ENCODE results near the gene NELL2.

DNA sequence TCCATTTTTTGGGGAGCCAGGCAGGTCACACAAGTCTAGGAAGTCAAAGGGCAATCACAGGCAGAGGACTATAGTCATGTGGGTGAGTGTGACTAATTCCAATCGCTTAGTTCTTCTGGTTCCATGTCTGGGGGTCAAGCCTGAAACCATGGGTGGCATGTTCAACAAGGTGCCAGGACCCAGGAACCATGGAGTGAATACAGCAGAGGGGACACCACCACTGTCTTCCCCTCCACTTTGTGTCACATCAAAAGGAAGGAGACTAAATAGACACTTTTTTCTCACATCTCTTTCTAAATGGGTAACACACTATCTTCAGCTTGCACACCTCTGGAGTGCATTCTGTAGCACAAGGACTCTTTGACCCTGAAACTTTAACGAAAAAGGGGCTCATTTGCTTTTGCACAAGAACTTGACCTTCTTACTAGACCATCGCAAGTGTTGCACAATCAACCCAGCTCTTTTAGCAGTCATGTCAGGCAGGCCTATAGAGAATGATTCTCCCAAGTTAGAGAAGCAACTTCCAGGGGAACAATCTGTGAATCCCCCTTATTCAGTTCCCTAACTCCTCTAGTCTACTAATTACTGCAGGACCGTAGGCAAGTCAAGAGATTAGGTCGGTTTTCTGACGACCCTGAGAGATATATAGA is 398.7 kb downstream of the NELL2 start:
- no peak for TF ChIP-seq POLR2A (IDR thresholded peaks at IDR 0.05)
- TF ChIP-seq, protein P1, sequence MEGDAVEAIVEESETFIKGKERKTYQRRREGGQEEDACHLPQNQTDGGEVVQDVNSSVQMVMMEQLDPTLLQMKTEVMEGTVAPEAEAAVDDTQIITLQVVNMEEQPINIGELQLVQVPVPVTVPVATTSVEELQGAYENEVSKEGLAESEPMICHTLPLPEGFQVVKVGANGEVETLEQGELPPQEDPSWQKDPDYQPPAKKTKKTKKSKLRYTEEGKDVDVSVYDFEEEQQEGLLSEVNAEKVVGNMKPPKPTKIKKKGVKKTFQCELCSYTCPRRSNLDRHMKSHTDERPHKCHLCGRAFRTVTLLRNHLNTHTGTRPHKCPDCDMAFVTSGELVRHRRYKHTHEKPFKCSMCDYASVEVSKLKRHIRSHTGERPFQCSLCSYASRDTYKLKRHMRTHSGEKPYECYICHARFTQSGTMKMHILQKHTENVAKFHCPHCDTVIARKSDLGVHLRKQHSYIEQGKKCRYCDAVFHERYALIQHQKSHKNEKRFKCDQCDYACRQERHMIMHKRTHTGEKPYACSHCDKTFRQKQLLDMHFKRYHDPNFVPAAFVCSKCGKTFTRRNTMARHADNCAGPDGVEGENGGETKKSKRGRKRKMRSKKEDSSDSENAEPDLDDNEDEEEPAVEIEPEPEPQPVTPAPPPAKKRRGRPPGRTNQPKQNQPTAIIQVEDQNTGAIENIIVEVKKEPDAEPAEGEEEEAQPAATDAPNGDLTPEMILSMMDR (IDR thresholded peaks at IDR 0.05) = no peak
